GM12891 (cell line): ENCODE results near the gene BATF2.

Source experiments
- POLR2A ChIP-seq: IDR thresholded peaks from 2 replicates; pipeline ENCODE4 v1.6.1; 2011; ENCODE audit warnings: low read depth, low read length, control low read depth
- POLR2AphosphoS5 ChIP-seq: IDR thresholded peaks from 2 replicates; pipeline ENCODE4 v1.6.1; 2011; ENCODE audit warnings: low read depth, low read length, control low read depth
- SPI1 ChIP-seq: IDR thresholded peaks from 2 replicates; pipeline ENCODE4 v1.6.1; 2011; ENCODE audit warnings: low read depth, low read length, control low read depth
- TAF1 ChIP-seq: IDR thresholded peaks from 2 replicates; pipeline ENCODE4 v1.6.1; 2011; ENCODE audit warnings: low read depth, low read length, control low read depth

DNA sequence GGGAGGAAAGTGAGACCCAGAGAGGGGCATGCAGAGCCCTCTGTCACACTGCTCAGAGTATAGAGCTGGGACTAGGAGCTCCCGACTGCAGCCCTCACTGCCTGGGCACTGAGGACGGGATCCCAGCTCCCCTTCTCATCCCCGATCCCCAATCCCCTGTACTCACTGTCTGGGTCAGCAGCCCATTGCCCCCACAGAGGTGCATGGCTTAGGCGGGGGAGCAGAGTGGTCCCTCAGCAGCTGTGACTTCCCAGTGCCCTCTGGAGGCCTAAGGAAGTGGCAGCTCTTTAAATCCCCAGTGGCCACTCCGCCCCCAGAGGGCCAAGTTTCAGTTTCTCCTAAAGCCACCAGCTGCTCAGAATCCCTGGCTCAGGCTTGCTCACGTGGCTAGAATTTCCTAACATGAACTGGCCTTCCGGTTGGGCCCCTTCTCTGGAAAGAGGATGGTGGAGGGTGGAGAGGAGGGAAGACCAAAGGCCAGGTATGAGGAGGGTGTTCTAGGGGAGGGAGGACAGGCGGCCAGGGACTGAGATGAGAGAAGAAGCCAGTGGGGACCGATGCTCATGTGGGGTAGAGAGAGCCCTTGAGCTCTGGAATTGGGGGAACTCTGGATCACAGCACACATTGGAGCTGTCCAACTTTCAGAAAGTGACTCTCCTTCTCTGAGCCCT, at the start of gene BATF2:
- TF ChIP-seq POLR2AphosphoS5 = no peak
- no peak for TF ChIP-seq POLR2A
- no peak for TF ChIP-seq SPI1
- TF ChIP-seq TAF1 = no peak
